ENCODE results near the gene EYA4.

EYA4 gene

GRCh38 chr6:133243723-133244305, 2.7 kb downstream of the EYA4 start:
- H3K27me3 ChIP-seq (ENCODE audit: insufficient read depth, low read length, poor library complexity, severe bottlenecking): no peaks in the 10 kb centered on the region
- TF ChIP-seq, protein P1, sequence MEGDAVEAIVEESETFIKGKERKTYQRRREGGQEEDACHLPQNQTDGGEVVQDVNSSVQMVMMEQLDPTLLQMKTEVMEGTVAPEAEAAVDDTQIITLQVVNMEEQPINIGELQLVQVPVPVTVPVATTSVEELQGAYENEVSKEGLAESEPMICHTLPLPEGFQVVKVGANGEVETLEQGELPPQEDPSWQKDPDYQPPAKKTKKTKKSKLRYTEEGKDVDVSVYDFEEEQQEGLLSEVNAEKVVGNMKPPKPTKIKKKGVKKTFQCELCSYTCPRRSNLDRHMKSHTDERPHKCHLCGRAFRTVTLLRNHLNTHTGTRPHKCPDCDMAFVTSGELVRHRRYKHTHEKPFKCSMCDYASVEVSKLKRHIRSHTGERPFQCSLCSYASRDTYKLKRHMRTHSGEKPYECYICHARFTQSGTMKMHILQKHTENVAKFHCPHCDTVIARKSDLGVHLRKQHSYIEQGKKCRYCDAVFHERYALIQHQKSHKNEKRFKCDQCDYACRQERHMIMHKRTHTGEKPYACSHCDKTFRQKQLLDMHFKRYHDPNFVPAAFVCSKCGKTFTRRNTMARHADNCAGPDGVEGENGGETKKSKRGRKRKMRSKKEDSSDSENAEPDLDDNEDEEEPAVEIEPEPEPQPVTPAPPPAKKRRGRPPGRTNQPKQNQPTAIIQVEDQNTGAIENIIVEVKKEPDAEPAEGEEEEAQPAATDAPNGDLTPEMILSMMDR (conservative IDR thresholded peaks at IDR 0.05; ENCODE audit: low read length): no peak
- TF ChIP-seq EZH2phosphoT487 (IDR thresholded peaks at IDR 0.05; ENCODE audit: borderline replicate concordance): no peak
- H2AFZ ChIP-seq (ENCODE audit: low read length): no peak overlapping the region
- H3K9me2 ChIP-seq (replicated peaks; ENCODE audit: low read depth, low read length): no peaks in the 10 kb centered on the region
- H3K9me3 ChIP-seq (ENCODE audit: insufficient read depth, low read depth, low read length): no peaks in the 10 kb centered on the region
- no peaks in the 10 kb centered on the region for H3F3A ChIP-seq (ENCODE audit: low read depth)
- no peaks in the 10 kb centered on the region for H4K20me1 ChIP-seq (ENCODE audit: insufficient read depth, low read length, poor library complexity, severe bottlenecking)
- no peak overlapping the region for H3K4me2 ChIP-seq (ENCODE audit: low read depth, low read length, poor library complexity, severe bottlenecking)
- no peak overlapping the region for H3K4me3 ChIP-seq (ENCODE audit: low read length, poor library complexity, severe bottlenecking)
- no peaks in the 10 kb centered on the region for H3K4me1 ChIP-seq (ENCODE audit: insufficient read depth, low read length, poor library complexity, severe bottlenecking)
- no peaks in the 10 kb centered on the region for H3K79me2 ChIP-seq (ENCODE audit: insufficient read depth, low read length)
- no peak overlapping the region for H3K9ac ChIP-seq (ENCODE audit: low read depth, low read length, poor library complexity, severe bottlenecking)
- no peaks in the 10 kb centered on the region for H3K36me3 ChIP-seq (ENCODE audit: insufficient read depth, low read length)

DNA sequence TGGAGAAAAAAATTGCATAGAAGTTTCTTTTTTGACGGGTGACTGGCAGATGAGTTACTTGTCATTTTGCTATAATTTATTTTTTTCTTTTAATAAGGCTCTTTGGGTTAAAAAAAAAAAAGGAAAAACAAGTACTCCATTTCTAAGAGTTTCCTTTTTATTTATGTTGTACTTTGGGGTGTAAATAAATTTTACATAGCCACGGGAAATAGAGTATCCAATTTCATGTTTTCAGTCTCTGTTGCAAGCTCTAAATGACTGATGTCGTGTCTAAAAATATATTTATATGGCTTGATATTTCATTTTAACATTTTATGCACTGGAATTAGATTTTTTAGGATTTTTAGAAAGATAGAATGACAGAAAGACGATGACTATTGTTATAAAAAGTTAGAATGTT, 3.4 kb downstream of the EYA4 start:
- no peak overlapping the region for H3K4me2 ChIP-seq (ENCODE audit: low read depth, low read length, poor library complexity, severe bottlenecking)
- no peak overlapping the region for H3K9ac ChIP-seq (ENCODE audit: low read depth, low read length, poor library complexity, severe bottlenecking)
- H4K20me1 ChIP-seq (ENCODE audit: insufficient read depth, low read length, poor library complexity, severe bottlenecking): no peaks in the 10 kb centered on the region
- no peaks in the 10 kb centered on the region for H3K4me1 ChIP-seq (ENCODE audit: insufficient read depth, low read length, poor library complexity, severe bottlenecking)
- H3K36me3 ChIP-seq (ENCODE audit: insufficient read depth, low read length): no peaks in the 10 kb centered on the region
- no peak for TF ChIP-seq EZH2phosphoT487 (IDR thresholded peaks at IDR 0.05; ENCODE audit: borderline replicate concordance)
- TF ChIP-seq, protein P1 (conservative IDR thresholded peaks at IDR 0.05; ENCODE audit: low read length): no peak
- H3K9me3 ChIP-seq (ENCODE audit: insufficient read depth, low read depth, low read length): no peaks in the 10 kb centered on the region
- H3K27me3 ChIP-seq (ENCODE audit: insufficient read depth, low read length, poor library complexity, severe bottlenecking): no peaks in the 10 kb centered on the region
- H3F3A ChIP-seq (ENCODE audit: low read depth): no peaks in the 10 kb centered on the region
- H3K9me2 ChIP-seq (replicated peaks; ENCODE audit: low read depth, low read length): no peaks in the 10 kb centered on the region
- no peaks in the 10 kb centered on the region for H3K79me2 ChIP-seq (ENCODE audit: insufficient read depth, low read length)
- no peak overlapping the region for H3K4me3 ChIP-seq (ENCODE audit: low read length, poor library complexity, severe bottlenecking)
- no peak overlapping the region for H2AFZ ChIP-seq (ENCODE audit: low read length)

DNA sequence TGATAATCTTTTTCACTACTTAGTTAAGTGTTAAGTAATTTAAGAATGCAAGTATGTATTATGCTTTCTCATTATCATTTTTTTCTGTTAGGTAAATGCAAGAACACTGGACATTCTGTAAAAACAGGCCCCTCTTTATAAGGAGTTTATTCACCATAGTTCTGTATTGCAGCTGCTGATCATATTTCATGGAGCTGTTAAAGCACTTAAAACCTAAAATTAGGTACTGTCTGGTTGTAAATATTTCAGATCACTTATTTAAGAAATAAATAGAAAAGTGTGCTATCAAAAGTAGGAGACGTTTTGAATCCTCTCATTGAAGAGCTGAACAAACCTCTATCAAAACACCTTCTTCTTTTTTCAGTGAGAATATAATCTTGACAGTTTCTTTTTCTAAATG, 3.9 kb downstream of the EYA4 start:
- H3K4me3 ChIP-seq (ENCODE audit: low read length, poor library complexity, severe bottlenecking): no peak overlapping the region
- no peaks in the 10 kb centered on the region for H3K9me3 ChIP-seq (ENCODE audit: insufficient read depth, low read depth, low read length)
- H3K9ac ChIP-seq (ENCODE audit: low read depth, low read length, poor library complexity, severe bottlenecking): no peak overlapping the region
- H3K27me3 ChIP-seq (ENCODE audit: insufficient read depth, low read length, poor library complexity, severe bottlenecking): no peaks in the 10 kb centered on the region
- no peak overlapping the region for H3K4me2 ChIP-seq (ENCODE audit: low read depth, low read length, poor library complexity, severe bottlenecking)
- TF ChIP-seq EZH2phosphoT487 (IDR thresholded peaks at IDR 0.05; ENCODE audit: borderline replicate concordance): no peak
- TF ChIP-seq, protein P1 (conservative IDR thresholded peaks at IDR 0.05; ENCODE audit: low read length): no peak
- no peaks in the 10 kb centered on the region for H3K9me2 ChIP-seq (replicated peaks; ENCODE audit: low read depth, low read length)
- H3F3A ChIP-seq (ENCODE audit: low read depth): no peaks in the 10 kb centered on the region
- H3K79me2 ChIP-seq (ENCODE audit: insufficient read depth, low read length): no peaks in the 10 kb centered on the region
- H3K36me3 ChIP-seq (ENCODE audit: insufficient read depth, low read length): no peaks in the 10 kb centered on the region
- H4K20me1 ChIP-seq (ENCODE audit: insufficient read depth, low read length, poor library complexity, severe bottlenecking): no peaks in the 10 kb centered on the region
- H3K4me1 ChIP-seq (ENCODE audit: insufficient read depth, low read length, poor library complexity, severe bottlenecking): no peaks in the 10 kb centered on the region
- H2AFZ ChIP-seq (ENCODE audit: low read length): no peak overlapping the region
